ENCODE measurements around the gene LAMA2. TPM values are rescaled to one million over a fixed set of nuclear protein-coding genes. Genes with fewer than 3 reads are reported as not detected.

LAMA2 gene
- total and polyA plus RNA-seq, 2 of the 8 experiments (the other 6 are each of a cell fraction or from before 2014, with no cell fraction given): 1.3 to 3.8 TPM

GRCh38 chr6:129544892-129545612, 662.1 kb downstream of the LAMA2 start (continued):
- no peak for TF ChIP-seq CHD7 (IDR thresholded peaks at IDR 0.05; ENCODE audit: insufficient replicate concordance, low read length)
